Sigmoid colon (tissue), 7 donors: ENCODE data around the gene CNTN1. TPM values are rescaled to one million over a fixed set of nuclear protein-coding genes. Genes with fewer than 3 reads are reported as not detected.

Experiments used
- DNase-seq: peaks from one replicate; pipeline ENCODE4 v3.0.0-alpha.2; 2019
- H3K27ac ChIP-seq, 4 donors: fragments of 200-600 bp; sonication (generic); one replicate each; pipeline ENCODE4 v1.5.1; 2016 to 2019; ENCODE audit warnings: mild to moderate bottlenecking in 1 of 4
- H3K27me3 ChIP-seq, 3 donors: fragments of 200-600 bp; sonication (generic); one replicate each; pipeline ENCODE4 v1.5.1; 2019; ENCODE audit warnings: mild to moderate bottlenecking in 1 of 3
- H3K36me3 ChIP-seq, 4 donors: fragments of 200-600 bp; sonication (generic); one replicate each; pipeline ENCODE4 v1.5.1; 2016 to 2019
- H3K4me1 ChIP-seq, 4 donors: fragments of 200-600 bp; sonication (generic); one replicate each; pipeline ENCODE4 v1.5.1; 2017 to 2019
- H3K4me3 ChIP-seq, 4 donors: fragments of 200-600 bp; sonication (generic); one replicate each; pipeline ENCODE4 v1.5.1; 2017 to 2019; ENCODE audit warnings: mild to moderate bottlenecking in 2 of 4, moderate library complexity in 1 of 4
- H3K9me3 ChIP-seq, 4 donors: fragments of 200-600 bp in 3 of 4; sonication (generic) in 3 of 4; one replicate each; pipeline versions ENCODE4 v1.5.1 to v1.6.1; 2013 to 2019
- EP300 ChIP-seq, 4 donors: sonication (generic); formaldehyde crosslinking; IDR thresholded peaks; one replicate each; pipeline ENCODE4 v1.6.1; 2017; ENCODE audit warnings: antibody characterized with exemption in 4 of 4
- POLR2A ChIP-seq, 2 donors: fragments of 450-650 bp; IDR thresholded peaks; one replicate each; pipeline ENCODE4 v1.6.1; 2016; ENCODE audit warnings: antibody characterized with exemption in 2 of 2, mild to moderate bottlenecking in 2 of 2, moderate library complexity in 2 of 2
- POLR2AphosphoS5 ChIP-seq, 4 donors: sonication (generic); formaldehyde crosslinking; IDR thresholded peaks; one replicate each; pipeline ENCODE4 v1.6.1; 2017; ENCODE audit warnings: antibody characterized with exemption in 4 of 4
- WGBS, 2 donors: extraction: QIAGEN DNeasy Blood & Tissue Kit; methylation state at CpG; one replicate each; pipeline ENCODE4 v1.1.7; 2013; 5-methylcytosine and 5-hydroxymethylcytosine counted together
- intact Hi-C: fragments of 100-400 bp; cut with DNase I; formaldehyde crosslinking; loops from one replicate; pipeline ENCODE4 v1.15.1; 2023
- polyA plus RNA-seq, 3 donors: library from polyadenylated mRNA; stranded (reverse); fragments of 200-250 nt; gene quantifications; one replicate each; pipeline ENCODE4 v1.2.3, GENCODE V29; 2013
- total RNA-seq, 4 donors: library from RNA; depleted of rRNA; stranded (reverse); fragments of >200 nt; gene quantifications; one replicate each; pipeline ENCODE4 v1.1.0, GENCODE V29; 2016
- TF ChIP-seq, protein P1 (sequence below), 4 experiments: fragments of 450-650 bp in 3 of 4; fragments of 200-600 bp in 1 of 4; IDR thresholded peaks; one replicate each; pipeline ENCODE4 v1.5.1; 2016 to 2019; ENCODE audit warnings: antibody characterized with exemption in 4 of 4, mild to moderate bottlenecking in 3 of 4, moderate library complexity in 2 of 4
- donor health status: healthy with polysubstance abuse.
- donor health status: Bipolar disorder and iron deficiency.
- donor health status: healthy.

CNTN1 gene
- total and polyA plus RNA-seq, 7 donors = 0.46 to 23.2 (median 5.9) TPM

DNA sequence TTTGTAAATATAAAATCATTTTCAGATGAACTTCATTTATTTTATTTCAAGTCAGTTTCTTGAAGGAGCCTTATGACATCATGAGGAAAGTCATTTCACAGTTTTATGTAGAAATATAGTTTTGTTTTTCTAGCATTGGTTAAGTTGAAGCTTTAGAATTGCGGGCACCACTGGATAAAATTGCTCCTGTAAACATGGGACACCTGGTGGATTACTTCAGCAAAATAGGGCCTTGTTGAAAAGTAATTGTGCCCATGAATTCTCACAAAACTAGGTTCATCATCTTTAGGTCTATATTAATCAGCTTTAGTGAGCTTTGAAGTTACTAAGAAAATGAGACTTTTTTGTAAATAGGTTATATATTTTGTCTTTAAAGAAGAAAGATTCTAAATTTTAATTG, 25.3 kb downstream of the CNTN1 start:
- whole genome bisulfite sequencing, 2 donors = 56 to 81% methylated on average over 1 of the region's 1 CpG
- no peaks in the 10 kb centered on the region for H3K36me3 ChIP-seq
- DNase-seq = no peak
- no peaks in the 10 kb centered on the region for H3K27me3 ChIP-seq
- no peaks in the 10 kb centered on the region for H3K4me1 ChIP-seq
- intact Hi-C loops = no loop called here
- TF ChIP-seq EP300 (IDR thresholded peaks at IDR 0.05) (no peak), POLR2A (IDR thresholded peaks at IDR 0.05) (no peak), POLR2AphosphoS5 (IDR thresholded peaks at IDR 0.05) (no peak)
- TF ChIP-seq, protein P1, sequence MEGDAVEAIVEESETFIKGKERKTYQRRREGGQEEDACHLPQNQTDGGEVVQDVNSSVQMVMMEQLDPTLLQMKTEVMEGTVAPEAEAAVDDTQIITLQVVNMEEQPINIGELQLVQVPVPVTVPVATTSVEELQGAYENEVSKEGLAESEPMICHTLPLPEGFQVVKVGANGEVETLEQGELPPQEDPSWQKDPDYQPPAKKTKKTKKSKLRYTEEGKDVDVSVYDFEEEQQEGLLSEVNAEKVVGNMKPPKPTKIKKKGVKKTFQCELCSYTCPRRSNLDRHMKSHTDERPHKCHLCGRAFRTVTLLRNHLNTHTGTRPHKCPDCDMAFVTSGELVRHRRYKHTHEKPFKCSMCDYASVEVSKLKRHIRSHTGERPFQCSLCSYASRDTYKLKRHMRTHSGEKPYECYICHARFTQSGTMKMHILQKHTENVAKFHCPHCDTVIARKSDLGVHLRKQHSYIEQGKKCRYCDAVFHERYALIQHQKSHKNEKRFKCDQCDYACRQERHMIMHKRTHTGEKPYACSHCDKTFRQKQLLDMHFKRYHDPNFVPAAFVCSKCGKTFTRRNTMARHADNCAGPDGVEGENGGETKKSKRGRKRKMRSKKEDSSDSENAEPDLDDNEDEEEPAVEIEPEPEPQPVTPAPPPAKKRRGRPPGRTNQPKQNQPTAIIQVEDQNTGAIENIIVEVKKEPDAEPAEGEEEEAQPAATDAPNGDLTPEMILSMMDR (IDR thresholded peaks at IDR 0.05) = no peak
- no peak overlapping the region for H3K27ac ChIP-seq
- H3K4me3 ChIP-seq = no peak overlapping the region
- H3K9me3 ChIP-seq = no peaks in the 10 kb centered on the region

DNA sequence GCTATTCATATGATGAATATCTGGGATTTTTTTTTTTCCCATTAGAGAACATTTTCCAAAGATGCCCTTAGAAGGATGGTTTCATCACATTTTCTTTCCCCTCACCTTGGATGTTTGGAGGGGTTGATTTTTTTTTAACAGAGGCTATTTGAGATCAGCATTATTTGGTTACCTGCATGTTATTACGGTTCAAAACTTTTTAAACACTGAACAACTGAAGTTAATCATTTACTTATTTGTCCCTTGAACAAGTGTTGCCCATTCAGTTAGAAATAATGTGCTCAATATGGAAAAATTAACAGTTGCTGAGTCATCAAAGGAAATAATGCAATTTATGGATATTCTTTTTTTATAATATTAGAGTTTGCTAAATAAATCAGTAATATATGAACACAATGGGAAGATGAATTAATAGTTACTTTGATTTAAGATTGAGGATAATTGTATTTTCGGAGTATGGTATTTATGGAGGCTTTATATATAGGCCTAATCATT, 26.7 kb downstream of the CNTN1 start:
- no peak for DNase-seq
- Histone ChIP-seq H3K9me3 (no peaks in the 10 kb centered on the region), H3K27ac (no peak overlapping the region), H3K4me3 (no peak overlapping the region), H3K36me3 (no peaks in the 10 kb centered on the region), H3K27me3 (no peaks in the 10 kb centered on the region), H3K4me1 (no peaks in the 10 kb centered on the region)
- 58 to 82% methylated on average over 2 of the region's 2 CpGs for WGBS, 2 donors
- intact Hi-C loops = no loop called here
- no peak for TF ChIP-seq POLR2A (IDR thresholded peaks at IDR 0.05)
- TF ChIP-seq, protein P1 (IDR thresholded peaks at IDR 0.05) = no peak
- no peak for TF ChIP-seq POLR2AphosphoS5 (IDR thresholded peaks at IDR 0.05)
- no peak for TF ChIP-seq EP300 (IDR thresholded peaks at IDR 0.05)

DNA sequence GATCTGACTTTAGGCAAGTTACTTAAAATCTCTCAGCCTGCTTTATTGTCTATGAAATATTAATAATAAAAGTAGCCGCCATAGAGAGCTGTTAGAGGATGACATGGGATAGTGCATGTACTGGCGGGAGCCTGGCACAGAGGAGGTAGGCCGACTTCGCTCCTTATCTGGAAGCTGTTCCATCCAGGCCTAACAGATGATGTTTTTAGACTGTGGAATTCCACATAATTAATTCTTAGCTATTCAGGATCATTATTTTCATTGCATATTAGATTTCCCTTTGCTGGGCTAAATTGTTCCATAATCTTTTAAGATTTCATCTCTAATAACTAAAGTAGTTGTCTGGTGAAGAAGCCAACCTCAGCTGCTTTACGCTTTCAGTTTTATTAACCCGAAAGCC, 30.8 kb downstream of the CNTN1 start:
- Histone ChIP-seq H3K9me3 (no peaks in the 10 kb centered on the region), H3K4me1 (no peaks in the 10 kb centered on the region), H3K36me3 (no peaks in the 10 kb centered on the region), H3K27ac (no peak overlapping the region), H3K27me3 (no peaks in the 10 kb centered on the region), H3K4me3 (no peak overlapping the region)
- 93 to 94% methylated on average over 6 of the region's 6 CpGs for WGBS, 2 donors
- intact Hi-C loops = no loop called here
- DNase-seq = no peak
- TF ChIP-seq, protein P1 (IDR thresholded peaks at IDR 0.05) = no peak
- TF ChIP-seq POLR2AphosphoS5 (IDR thresholded peaks at IDR 0.05) = no peak

DNA sequence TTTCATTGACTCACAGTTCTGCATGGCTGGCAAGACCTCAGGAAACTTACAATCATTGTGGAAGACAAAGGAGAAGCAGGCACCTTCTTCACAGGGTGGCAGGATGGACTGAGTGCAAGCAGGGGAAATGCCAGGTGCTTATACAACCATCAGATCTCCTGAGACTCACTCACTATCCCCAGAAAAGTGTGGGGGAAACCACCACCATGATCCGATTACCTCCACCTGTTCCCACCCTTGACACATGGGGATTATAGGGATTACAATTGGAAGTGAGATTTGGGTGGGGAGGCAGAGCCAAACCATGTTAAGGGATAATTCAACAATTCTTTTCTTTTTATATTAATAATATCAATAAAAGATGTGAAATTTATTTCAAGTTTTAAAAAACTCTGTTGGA, 34.1 kb downstream of the CNTN1 start:
- WGBS, 2 donors = 90 to 96% methylated on average over 1 of the region's 1 CpG
- DNase-seq = no peak
- Histone ChIP-seq H3K4me1 (no peaks in the 10 kb centered on the region), H3K27ac (no peak overlapping the region), H3K4me3 (no peak overlapping the region), H3K27me3 (no peaks in the 10 kb centered on the region), H3K36me3 (no peaks in the 10 kb centered on the region), H3K9me3 (peaks cover 0 to 2% (median 0%) of the 10 kb centered on the region in 4 donors)
- intact Hi-C loops = no loop called here
- no peak for TF ChIP-seq POLR2AphosphoS5 (IDR thresholded peaks at IDR 0.05)
- TF ChIP-seq POLR2A (IDR thresholded peaks at IDR 0.05) = no peak
- TF ChIP-seq, protein P1 (IDR thresholded peaks at IDR 0.05) = no peak
- TF ChIP-seq EP300 (IDR thresholded peaks at IDR 0.05) = no peak

DNA sequence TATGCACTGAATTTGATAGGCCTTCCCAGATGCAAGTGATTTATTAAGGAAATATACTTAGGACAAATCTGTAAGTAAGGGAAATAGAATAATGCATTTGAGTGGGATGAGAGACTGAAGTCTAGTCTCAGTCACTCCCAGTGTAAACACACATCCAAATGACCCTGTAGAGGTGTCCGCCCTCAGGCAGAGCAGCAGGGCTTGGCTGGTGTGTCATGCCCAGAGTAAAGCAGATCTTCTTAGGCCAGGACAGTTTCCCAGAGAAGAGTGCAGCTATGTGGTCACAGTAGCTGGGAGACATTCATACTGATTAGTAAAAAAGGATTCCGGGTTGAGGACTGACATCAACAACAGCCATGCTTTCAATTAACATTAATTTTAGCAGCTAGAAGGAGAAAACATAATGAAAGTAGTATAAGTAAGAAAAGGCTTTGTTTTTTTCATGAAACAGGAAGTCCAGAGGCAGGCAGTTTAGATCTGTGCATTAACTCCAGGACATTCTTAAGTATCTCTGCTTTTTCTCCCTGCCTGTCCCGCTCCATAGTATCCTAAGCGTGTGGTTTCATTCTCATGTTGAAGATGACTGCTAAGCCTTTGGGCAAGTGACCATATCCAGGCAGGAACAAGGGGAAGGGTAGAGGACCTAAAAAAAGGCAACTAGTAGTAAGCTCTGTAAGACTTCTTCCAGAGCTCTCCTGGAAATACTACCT, 35.7 kb downstream of the CNTN1 start:
- TF ChIP-seq POLR2A (IDR thresholded peaks at IDR 0.05) = no peak
- TF ChIP-seq, protein P1 (IDR thresholded peaks at IDR 0.05) = no peak
- TF ChIP-seq EP300 (IDR thresholded peaks at IDR 0.05) = no peak
- TF ChIP-seq POLR2AphosphoS5 (IDR thresholded peaks at IDR 0.05) = no peak
- intact Hi-C loops = no loop called here
- Histone ChIP-seq H3K27ac (no peak overlapping the region), H3K36me3 (no peaks in the 10 kb centered on the region), H3K9me3 (peaks cover 0 to 2% (median 0%) of the 10 kb centered on the region in 4 donors), H3K4me1 (no peaks in the 10 kb centered on the region), H3K4me3 (no peak overlapping the region), H3K27me3 (no peaks in the 10 kb centered on the region)
- no peak for DNase-seq
- 76 to 85% methylated on average over 4 of the region's 4 CpGs for WGBS, 2 donors
